ENCODE measurements around the gene TSHB.

DNA sequence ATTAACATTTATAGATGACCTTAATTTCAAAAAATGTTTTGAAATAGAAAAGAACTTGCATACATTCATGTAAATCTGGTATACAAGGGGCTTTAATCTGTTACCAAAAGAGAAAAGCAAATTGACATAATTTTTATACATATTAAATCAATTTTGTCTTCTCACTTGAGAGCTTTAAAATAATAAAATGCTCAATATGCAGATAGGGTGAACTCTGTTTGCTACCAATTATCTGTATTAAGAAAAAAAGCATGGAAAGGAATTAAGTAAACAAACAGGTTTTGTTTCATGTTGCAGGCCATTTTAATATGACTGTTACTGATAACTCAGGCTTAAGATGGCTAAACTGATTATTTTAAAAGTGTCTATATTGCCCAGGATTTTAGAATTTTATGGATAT is 6.0 kb upstream of the TSHB start:
- TF ChIP-seq, protein P1, sequence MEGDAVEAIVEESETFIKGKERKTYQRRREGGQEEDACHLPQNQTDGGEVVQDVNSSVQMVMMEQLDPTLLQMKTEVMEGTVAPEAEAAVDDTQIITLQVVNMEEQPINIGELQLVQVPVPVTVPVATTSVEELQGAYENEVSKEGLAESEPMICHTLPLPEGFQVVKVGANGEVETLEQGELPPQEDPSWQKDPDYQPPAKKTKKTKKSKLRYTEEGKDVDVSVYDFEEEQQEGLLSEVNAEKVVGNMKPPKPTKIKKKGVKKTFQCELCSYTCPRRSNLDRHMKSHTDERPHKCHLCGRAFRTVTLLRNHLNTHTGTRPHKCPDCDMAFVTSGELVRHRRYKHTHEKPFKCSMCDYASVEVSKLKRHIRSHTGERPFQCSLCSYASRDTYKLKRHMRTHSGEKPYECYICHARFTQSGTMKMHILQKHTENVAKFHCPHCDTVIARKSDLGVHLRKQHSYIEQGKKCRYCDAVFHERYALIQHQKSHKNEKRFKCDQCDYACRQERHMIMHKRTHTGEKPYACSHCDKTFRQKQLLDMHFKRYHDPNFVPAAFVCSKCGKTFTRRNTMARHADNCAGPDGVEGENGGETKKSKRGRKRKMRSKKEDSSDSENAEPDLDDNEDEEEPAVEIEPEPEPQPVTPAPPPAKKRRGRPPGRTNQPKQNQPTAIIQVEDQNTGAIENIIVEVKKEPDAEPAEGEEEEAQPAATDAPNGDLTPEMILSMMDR (tag by site-specific recombination; IDR thresholded peaks at IDR 0.05) = no peak
- TF ChIP-seq, protein P2, sequence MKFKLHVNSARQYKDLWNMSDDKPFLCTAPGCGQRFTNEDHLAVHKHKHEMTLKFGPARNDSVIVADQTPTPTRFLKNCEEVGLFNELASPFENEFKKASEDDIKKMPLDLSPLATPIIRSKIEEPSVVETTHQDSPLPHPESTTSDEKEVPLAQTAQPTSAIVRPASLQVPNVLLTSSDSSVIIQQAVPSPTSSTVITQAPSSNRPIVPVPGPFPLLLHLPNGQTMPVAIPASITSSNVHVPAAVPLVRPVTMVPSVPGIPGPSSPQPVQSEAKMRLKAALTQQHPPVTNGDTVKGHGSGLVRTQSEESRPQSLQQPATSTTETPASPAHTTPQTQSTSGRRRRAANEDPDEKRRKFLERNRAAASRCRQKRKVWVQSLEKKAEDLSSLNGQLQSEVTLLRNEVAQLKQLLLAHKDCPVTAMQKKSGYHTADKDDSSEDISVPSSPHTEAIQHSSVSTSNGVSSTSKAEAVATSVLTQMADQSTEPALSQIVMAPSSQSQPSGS (tag by site-specific recombination; IDR thresholded peaks at IDR 0.05; ENCODE audit: low read depth) = no peak
- TF ChIP-seq ZNF561 (tag by site-specific recombination; IDR thresholded peaks at IDR 0.05; ENCODE audit: borderline replicate concordance) = no peak

All from HEK293 (cell line).